Tibial nerve (tissue), 4 donors: ENCODE measurements around the gene CACNA1S.

Experiments used
- EP300 ChIP-seq, 2 donors: sonication (generic); formaldehyde crosslinking; IDR thresholded peaks; one replicate each; pipeline ENCODE4 v1.6.1; 2017; ENCODE audit warnings: antibody characterized with exemption in 2 of 2, mild to moderate bottlenecking in 1 of 2
- POLR2A ChIP-seq, 2 donors: fragments of 450-650 bp; IDR thresholded peaks; one replicate each; pipeline ENCODE4 v1.6.1; 2017; ENCODE audit warnings: antibody characterized with exemption in 2 of 2, mild to moderate bottlenecking in 2 of 2, moderate library complexity in 2 of 2
- TF ChIP-seq, protein P1 (sequence below), 5 experiments: fragments of 200-600 bp in 3 of 5; fragments of 450-650 bp in 2 of 5; sonication (generic) in 3 of 5; IDR thresholded peaks; one replicate each; pipeline ENCODE4 v1.5.1; 2016 to 2019; ENCODE audit warnings: antibody characterized with exemption in 5 of 5, mild to moderate bottlenecking in 3 of 5, moderate library complexity in 2 of 5

DNA sequence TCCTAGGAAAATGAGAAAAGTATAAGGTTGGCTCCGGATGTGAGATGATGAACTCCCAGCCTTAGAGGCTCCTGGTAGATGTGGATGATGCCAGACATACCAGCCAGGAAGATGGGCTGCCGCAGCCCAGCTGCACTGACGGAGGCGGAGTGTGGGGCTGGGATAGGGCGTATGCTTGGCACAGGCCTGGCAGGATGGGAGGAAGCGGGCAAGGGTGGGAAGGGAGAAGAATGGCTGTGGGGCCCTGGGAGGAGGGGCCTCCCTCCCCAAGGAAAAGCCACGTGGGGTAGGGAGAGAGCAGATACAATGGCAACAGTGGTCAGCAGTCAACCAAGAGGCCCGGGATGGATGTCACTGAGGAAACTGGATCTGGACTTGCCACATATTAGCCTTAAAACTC is 47.4 kb downstream of the CACNA1S start:
- TF ChIP-seq, protein P1, sequence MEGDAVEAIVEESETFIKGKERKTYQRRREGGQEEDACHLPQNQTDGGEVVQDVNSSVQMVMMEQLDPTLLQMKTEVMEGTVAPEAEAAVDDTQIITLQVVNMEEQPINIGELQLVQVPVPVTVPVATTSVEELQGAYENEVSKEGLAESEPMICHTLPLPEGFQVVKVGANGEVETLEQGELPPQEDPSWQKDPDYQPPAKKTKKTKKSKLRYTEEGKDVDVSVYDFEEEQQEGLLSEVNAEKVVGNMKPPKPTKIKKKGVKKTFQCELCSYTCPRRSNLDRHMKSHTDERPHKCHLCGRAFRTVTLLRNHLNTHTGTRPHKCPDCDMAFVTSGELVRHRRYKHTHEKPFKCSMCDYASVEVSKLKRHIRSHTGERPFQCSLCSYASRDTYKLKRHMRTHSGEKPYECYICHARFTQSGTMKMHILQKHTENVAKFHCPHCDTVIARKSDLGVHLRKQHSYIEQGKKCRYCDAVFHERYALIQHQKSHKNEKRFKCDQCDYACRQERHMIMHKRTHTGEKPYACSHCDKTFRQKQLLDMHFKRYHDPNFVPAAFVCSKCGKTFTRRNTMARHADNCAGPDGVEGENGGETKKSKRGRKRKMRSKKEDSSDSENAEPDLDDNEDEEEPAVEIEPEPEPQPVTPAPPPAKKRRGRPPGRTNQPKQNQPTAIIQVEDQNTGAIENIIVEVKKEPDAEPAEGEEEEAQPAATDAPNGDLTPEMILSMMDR (IDR thresholded peaks at IDR 0.05) = no peak
- TF ChIP-seq POLR2A (IDR thresholded peaks at IDR 0.05) (no peak), EP300 (IDR thresholded peaks at IDR 0.05) (no peak)
